Activated CD8-positive, alpha-beta memory T cell treated with anti-CD3 and anti-CD28 coated beads for 36 hours (primary cell): ENCODE results near the gene PXMP4. TPM values are rescaled to one million over a fixed set of nuclear protein-coding genes. Genes with fewer than 3 reads are reported as not detected.

Experiments used
- CTCF ChIA-PET: fragments of 350-600 bp; sonication (Branson Sonifier 250); formaldehyde crosslinking; loops from one replicate; lab custom pipeline; 2021; ENCODE audit warnings: antibody characterized with exemption; lab: Charles Lee
- POLR2A ChIA-PET: fragments of 350-600 bp; sonication (Branson Sonifier 250); formaldehyde crosslinking; loops from one replicate; lab custom pipeline; 2021; ENCODE audit warnings: antibody characterized with exemption; lab: Charles Lee
- total RNA-seq, 2 experiments: library from RNA; stranded (reverse); gene quantifications; one replicate each; pipeline ENCODE4 v1.2.3, GENCODE V29; 2021

The PXMP4 gene
- total RNA-seq, 2 experiments from 2014 or later = 7.0 to 7.5 TPM

DNA sequence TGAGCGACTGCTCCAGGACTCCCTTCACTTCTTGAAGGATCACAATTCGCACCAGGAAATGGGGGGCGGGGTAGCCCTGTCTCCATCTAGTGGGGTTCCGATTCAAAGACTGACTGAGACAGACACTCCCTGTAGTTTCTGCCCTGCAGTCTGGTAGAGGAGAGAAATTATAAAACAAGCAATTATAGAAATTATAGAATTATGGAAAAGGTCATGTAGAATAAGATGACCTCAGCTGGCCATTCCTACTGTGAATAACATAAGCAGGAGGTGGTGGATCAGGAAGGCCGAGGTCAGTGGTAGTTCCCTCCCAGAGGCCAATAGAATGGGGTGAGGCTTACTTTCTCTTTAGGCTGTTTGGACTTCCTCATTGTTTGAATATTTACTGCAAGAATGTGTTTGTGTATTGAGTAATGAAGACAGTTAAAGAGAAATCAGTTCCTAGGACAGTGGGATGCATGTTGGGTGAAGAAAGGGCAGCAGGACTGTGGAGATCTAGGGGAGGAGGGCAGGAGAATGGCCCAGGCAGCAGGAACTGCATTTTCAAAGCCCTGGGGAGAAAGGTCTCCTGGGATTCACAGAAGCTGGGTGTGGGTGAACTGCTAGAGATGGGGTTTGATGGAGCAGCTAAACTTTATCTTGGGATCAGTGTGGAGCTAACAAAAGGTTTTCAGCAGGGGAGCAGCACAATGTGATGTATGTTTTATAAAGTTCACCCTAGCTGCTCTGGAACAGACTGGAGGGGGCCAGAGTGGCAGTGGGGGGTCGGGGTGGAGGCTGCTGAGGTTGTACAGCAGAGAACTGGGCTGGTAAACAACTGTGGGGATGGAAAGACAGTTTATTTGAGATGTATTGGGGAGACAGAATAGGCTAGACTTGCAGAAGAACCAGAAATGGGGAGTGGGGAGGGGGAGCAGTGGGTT, 13.8 kb upstream of the PXMP4 start:
- POLR2A ChIA-PET = no interaction called here
- CTCF ChIA-PET = interaction anchor here (2.8 kb wide), 1 partner anchor 14 kb away, joined by 16 read pairs; the partner anchor contains the start of gene PXMP4

DNA sequence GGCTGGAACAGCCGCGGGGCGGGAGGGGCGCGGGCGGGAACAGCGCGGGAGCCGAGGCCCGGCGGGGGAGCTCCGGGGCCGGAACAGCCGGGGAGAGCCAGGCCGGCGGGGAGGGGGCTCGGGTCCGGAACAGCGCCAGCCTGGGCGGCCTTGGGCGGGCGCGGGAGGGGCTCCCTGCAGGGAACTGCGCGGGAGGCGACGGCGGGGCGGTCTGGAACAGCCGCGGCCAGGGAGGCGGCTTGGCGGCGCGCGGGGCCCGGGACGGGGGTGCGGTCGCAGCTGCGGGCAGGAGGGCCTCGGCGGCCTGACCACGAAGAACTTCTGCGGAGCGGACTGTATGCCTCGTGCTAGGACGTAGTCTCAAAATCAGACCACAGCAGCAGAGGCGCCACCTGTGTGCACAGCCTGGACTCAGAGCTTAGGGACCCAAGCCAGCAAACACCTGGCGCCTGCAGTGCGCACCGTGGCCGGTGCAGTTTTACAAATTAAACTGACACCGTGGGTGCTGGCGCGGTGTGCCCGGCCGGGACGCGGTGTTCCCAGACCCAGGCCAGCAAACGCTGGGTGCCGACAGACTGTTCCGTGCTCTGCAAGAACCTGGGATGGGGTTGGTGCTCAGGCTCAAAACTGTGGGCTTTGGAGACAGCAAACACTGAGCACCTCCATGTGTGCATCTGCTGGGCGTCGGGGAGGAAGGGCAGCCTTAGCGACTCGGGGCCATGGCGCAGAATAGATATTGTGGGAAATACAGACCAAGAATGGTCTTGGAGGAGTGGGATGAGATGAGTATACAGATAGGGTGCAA, 12.3 kb upstream of the PXMP4 start:
- CTCF ChIA-PET = interaction anchor here (0.6 to 2.8 kb wide), 13 partner anchors 9 to 275 kb away, joined by 3 to 16 read pairs (median 4); partner anchors contain the start of genes ACTL10 and PXMP4
- POLR2A ChIA-PET = interaction anchor here (0.5 to 2.0 kb wide), 9 partner anchors 12 to 331 kb away, joined by 3 to 13 read pairs (median 7); partner anchors contain the start of genes CBFA2T2, CDK5RAP1 and PXMP4

DNA sequence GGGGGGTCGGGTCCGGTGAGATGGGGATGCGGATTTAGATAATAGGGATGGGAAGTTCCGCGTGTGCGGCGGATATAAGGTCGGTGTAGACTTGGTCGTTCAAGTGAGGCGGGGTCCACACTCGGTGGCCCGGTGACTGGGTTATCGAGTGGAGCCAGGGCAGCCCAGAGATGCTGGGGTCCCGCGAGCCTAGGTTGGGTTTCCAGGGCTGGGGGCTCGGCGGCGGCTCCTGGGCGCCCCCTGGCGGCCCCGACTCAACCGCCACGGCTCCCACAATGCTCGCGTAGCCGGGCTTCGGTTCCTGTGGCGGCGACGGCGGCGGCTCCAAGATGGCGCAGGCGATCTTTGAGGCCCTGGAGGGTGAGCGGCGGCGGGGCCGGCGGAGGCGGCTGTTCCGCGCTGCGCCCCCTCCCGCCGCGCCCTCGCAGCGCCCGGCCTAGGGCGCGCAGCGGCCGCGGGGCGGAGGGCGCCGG, 11.6 kb upstream of the PXMP4 start, which contains the start of gene ZNF341:
Gene ZNF341 (plus strand): TSS at position 304 of the 473 bp plus-strand sequence. CDS start 26 bp downstream, at position 330.
- CTCF ChIA-PET = interaction anchor here (0.6 to 2.8 kb wide), 12 partner anchors 9 to 359 kb away, joined by 3 to 16 read pairs (median 4); partner anchors contain the start of genes ACTL10 and PXMP4

DNA sequence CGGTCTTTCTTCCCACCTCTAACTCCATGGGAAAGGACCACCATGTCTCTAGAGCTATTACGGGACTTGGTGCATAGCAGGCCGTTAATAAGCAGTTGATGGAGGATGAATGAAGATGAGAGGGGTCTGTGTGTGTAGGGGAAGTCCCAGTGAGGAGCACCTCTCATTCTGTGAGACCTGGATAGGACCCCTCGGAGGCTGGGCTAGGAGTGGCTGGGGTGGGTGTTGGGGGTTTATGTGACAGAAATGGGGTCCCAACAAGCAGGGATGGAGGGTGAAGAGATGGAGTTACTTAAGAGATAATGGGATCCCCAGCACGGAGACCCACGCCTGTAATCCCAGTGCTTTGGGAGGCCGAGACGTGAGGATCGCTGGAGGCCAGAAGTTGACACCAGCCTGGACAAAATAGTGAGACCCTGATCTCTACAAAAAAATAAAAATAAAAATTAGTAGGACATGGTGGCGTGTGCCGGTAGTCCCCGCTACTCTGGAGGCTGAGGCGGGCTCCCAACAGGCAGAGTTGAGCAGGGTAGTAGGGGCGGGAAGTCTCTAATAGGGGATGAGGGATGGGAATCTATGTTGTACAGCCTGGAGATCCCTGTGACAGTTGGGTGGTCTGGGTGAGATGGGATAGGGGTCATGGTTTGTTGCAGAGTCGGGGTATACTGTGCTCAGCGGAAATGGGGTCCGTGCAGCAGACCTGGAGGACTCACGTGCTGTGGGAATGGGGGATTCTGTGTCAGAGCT, 11.0 kb upstream of the PXMP4 start:
- ChIA-PET POLR2A (interaction anchor here (0.5 to 2.0 kb wide), 5 partner anchors 11 to 247 kb away, joined by 4 to 8 read pairs (median 7); partner anchors contain the start of genes CBFA2T2 and PXMP4), CTCF (interaction anchor here (0.6 to 2.8 kb wide), 6 partner anchors 8 to 359 kb away, joined by 3 to 16 read pairs (median 6); partner anchors contain the start of genes ACTL10 and PXMP4)

More for the DNA sequence above, 11.6 kb upstream of the PXMP4 start, which contains the start of gene ZNF341:
- POLR2A ChIA-PET = interaction anchor here (0.6 to 2.0 kb wide), 7 partner anchors 12 to 272 kb away, joined by 3 to 8 read pairs (median 7); partner anchors contain the start of genes CBFA2T2 and PXMP4

DNA sequence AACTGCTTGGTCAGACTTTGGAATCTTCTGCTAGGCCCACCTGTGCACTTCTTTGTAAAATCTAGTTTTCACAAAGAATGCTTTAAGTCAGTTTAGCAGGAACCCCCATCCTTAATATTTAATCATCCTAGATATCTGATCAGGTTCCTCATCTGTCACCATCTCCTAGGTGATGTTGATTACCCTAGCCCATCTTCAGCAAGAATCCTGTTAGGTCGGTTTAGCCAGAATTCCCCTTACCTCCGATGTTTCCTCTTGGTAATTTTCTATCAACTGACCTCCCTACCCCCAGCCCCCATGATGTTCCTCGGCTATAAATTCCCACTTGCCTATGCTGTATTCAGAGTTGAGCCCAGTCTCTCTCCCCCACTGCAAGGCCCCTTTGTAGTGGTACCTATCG, 9.0 kb upstream of the PXMP4 start:
- ChIA-PET POLR2A (interaction anchor here (0.7 kb wide), 1 partner anchor 51 kb away, joined by 11 read pairs; no protein-coding TSS in a partner anchor), CTCF (no interaction called here)

DNA sequence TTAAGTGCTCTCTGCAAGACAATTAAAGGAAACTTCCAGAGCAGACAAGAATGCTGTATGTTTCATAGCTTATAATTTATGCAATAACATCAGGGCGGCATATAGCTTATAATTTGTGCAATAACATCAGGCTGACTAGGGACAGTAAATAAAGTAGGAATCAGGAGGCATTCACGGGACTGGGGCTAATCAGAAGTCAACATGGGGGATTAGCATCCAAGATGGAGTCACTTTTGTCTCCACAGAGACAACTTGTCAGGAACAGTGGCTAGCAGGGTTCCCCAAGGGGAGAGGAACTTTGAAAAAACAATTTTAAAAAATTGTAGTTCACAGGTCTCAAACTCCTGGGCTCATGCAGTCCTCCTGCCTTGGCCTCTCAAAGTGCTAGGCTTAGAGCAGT, 8.4 kb upstream of the PXMP4 start:
- POLR2A ChIA-PET = no interaction called here
- CTCF ChIA-PET = no interaction called here

DNA sequence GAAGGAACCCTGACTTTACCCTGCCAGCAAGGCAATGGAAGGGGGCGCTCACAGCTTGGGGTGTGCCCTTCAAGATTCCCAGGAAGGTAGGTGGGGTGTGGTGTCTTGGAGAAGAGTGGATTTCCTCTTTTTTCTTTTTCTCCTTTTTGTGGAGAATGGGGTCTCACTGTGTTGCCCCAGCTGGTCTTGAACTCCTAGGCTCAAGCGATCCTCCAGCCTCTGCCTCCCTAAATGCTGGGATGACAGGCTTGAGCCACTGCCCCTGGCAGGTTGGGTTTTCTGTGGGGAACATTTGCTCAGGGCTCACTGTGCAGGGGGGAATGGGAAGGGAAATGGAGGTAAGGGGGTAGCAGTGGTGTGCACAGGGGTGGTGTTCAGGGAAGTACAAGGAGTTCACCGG, 7.7 kb upstream of the PXMP4 start:
- CTCF ChIA-PET = no interaction called here

DNA sequence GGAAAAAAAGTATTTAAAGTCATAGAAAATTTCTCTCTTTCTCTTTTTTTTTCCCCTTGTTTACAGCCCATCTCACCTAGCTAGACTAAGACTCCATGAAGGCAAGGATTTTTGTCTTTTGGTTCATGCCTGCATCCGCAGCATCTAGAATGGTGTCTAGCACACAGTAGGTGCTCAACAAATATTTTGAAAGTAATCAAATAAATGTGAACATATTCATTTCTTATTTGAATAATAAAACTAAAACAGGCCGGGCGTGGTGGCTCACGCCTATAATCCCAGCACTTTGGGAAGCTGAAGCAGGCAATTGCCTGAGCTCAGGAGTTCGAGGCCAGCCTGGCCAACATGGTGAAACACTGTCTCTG, 7.0 kb upstream of the PXMP4 start:
- ChIA-PET POLR2A (no interaction called here), CTCF (no interaction called here)

More for the DNA sequence above, 7.7 kb upstream of the PXMP4 start:
- POLR2A ChIA-PET = no interaction called here

DNA sequence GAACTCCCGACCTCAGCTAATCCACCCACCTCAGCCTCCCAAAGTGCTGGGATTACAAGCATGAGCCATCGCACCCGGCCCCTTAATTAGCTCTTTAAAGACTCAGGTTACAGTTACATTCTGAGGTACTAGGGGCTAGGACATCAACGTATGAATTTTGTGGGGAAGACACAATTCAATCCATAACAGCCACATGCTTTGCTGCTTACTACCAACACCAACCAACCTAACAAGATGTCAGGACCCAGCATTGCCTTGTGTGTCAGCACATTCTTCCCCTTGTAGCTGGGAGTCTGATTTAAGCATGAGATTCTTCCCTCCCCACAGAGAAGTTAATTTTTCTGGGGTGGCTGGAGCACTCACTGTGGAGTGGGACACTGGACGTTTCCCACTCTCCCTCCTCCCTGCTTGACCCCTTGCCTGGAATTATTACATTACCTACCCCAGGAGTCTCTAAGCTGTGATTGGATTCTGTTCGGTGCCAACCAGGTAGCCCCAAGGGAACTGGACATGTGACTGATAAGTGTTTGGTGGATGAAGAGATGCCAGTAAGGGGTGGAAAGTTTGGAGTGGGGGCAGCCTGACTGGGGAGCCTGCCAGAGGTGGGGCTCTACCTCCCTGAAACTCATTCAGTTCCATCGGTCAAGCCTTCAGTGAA, 5.6 kb upstream of the PXMP4 start:
- ChIA-PET CTCF (no interaction called here), POLR2A (no interaction called here)

DNA sequence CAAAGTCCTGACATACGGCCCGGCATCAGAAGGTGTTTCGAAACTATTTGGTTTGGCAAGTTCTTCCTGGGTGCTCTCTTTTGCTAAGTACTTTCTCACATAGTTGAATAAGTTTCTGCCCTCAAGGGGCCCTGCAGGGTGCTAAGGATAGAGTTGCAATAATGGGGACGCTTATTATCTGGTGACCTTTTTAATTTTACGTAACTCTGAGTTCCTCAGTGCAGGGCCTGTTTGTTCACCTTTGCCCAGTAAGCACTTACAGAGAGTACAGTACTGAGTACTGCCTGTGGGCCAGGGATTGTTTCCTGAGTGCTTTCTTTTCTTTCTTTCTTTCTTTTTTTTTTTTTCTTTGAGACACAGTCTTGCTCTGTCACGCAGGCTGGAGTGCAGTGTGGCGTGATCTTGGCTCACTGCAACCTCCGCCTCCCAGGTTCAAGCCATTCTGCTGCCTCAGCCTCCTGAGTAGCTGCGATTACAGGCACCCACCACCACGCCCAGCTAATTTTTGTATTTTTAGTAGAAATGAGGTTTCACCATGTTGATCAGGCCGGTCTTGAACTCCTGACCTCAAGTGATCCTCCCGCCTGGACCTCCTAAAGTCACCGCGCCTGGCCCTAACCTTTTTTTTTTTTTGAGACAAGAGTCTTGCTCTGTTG, 4.5 kb upstream of the PXMP4 start:
- ChIA-PET POLR2A (no interaction called here), CTCF (no interaction called here)

DNA sequence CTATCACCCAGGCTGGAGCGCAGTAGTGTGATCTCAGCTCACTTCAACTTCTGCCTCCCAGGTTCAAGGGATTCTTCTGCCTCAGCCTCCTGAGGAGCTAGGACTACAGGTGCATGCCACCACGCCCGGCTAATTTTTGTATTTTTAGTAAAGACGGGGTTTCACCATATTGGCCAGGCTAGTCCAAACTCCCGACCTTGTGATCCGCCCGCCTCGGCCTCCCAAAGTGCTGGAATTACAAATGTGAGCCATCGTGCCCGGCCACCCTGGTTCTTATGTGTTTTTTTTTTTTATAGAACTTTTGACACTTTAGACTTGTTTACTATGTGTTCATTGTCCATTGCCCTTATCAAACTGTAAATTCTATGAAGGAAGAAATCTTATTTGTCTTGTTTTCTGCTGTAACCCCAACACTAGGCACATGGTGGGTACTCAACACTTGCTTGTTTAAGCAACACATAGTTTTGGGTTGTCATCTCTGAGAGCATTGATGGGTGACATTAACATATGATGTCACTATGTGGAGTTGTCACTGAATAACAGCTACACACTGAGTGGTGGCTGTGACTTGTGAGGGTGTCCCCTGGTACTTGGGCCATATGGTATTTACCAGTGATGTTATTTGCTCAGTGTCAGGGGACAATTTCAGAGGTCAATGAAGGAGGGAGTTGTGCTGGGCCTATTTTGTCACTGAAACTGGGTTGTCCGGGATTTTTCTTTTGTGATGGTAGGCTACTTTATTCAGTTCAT, 1.5 kb upstream of the PXMP4 start:
- POLR2A ChIA-PET = no interaction called here
- CTCF ChIA-PET = interaction anchor here (0.7 kb wide), 1 partner anchor 43 kb away, joined by 3 read pairs; no protein-coding TSS in a partner anchor

DNA sequence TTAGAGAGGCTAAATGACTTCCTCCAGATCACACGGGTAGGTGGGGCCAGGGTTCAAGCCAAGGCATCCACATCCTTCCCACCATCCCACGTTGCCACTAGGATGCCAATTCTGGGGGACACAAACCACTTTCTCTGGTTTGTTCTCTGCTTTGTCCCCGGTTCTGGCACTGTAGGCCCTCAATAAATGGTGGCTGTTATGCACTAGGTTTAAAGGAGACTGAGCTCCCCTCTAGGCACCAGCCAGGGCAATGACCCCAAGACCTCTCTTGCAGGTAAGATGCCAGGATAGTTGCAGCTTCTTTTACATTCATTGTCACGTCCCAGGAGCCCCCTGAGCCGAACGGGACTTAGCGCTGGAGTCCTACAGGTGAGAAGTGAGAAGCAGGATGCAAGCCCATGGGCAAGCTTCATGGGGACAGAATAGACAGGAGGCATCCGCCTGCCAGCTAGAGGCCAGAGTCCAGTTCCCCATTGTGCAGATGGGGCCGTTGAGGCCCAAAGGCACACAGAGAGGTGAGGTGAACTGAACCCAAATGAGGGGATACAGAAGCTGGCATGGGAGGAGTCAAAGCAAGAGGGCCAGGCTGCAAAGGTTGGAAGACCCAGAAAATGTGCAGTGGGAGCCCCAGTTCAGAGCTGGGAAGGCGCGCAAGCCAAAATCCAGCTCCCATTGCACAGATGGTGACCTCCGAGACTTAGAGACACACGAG, 677 bp downstream of the PXMP4 start:
- POLR2A ChIA-PET = interaction anchor here (0.5 to 1.6 kb wide), 12 partner anchors 12 to 230 kb away, joined by 3 to 7 read pairs (median 4); partner anchors contain the start of genes ACTL10, CBFA2T2, E2F1 and ZNF341
- CTCF ChIA-PET = interaction anchor here (0.6 to 2.1 kb wide), 6 partner anchors 13 to 52 kb away, joined by 3 to 16 read pairs (median 4); partner anchors contain the start of genes ACTL10, E2F1 and ZNF341

DNA sequence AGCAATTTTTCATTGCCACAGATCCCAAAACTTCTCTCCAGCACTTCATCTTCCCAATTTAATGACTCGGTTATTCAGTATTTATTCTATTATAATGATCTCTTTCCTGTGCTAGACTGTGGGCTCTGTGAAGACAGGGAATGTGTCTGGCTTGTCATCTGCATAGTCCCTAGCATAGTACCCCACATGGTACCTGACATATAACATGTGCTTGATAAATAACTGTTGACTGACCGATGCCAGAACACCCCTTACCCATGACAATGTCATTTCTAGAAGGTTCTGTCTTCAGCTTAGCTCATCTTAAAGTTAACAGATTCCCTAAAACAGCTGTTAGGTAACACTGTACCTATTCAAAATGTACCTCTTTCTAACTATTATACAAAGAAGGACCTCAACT, 3.6 kb downstream of the PXMP4 start:
- ChIA-PET POLR2A (no interaction called here), CTCF (no interaction called here)

DNA sequence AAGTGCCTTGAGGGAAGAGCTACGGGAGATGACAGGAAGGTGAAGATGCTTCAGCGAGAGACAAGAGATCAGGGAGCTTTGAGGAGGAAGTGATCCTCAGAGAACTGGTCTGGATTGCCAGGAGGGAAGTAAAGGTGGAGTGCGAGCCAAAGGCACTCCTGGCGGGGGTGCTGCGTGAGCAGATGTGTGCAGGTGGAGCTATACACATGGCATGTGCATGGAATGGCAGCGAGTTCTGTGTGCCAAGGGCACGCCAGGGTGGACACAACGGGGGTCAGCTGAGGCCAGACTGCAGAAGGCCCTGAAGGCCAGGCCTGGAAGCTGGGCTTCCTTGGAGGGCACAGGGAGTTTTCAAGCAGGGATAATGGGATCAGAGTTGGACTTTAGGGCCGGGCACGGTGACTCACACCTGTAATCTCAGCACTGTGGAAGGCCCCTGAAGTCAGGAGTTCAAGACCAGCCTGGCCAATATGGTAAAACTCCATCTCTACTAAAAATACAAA, 6.2 kb downstream of the PXMP4 start:
- ChIA-PET CTCF (no interaction called here), POLR2A (no interaction called here)

DNA sequence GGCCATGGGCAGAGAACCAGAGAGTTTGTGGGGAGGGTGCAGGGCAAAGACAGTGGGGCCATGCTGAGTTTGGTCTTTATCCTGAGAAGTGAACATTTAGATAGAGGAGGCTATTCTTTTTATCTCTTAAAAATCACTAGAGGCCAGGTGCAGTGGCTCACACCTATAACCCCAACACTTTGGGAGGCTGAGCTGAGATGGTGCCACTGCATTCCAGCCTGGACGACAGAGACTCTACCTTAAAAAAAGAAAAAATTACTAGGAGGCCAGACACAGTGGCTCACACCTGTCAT, 8.7 kb downstream of the PXMP4 start:
- POLR2A ChIA-PET = no interaction called here
- CTCF ChIA-PET = no interaction called here
